HG03095 (cell line): ENCODE results near the gene OR5B21.

Source experiments
- ATAC-seq: cut with Tn5 transposase; IDR thresholded peaks from one replicate; pipeline ENCODE4 v1.9.1; 2021; ENCODE audit warnings: moderate library complexity; ENCODE audit not compliant: unreplicated experiment

The OR5B21 gene

DNA sequence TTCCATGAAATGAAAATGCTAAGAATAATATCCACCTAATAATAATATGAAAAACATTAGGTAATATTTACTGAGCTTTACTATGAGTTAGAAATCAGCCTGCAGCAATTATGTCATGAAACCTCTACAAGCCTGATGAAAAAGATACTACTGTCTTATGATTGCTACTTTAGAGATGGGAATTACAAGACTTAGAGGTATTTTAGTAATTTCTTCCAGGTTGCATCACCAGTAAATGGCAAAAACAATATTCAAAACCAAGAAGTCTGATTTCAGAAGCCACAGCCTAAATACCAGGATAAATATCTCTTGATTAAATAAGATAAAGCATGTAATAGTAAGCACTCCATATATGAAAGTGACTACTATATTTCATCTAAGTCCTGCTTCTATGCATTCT lies 13.8 kb downstream of the OR5B21 start:
- ATAC-seq, result no peak

DNA sequence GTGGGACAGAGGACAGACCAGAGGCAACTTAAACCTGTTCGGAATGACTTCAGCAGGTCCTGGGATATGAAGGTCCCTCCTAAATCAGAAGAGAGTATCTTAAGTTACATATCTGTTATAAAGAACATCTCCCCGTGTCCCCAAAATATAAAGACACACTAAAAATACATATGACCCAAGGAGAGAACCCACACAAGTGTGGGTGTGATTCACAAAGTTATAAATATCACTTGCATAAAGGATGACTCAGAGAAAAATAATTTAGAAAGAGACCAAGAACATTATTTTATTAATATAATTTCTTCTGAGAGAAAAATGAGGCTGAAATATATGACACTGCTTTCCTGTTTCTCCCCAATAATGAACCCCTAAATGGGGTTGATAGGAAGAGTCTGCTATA lies 14.2 kb downstream of the OR5B21 start:
- ATAC-seq, result no peak

DNA sequence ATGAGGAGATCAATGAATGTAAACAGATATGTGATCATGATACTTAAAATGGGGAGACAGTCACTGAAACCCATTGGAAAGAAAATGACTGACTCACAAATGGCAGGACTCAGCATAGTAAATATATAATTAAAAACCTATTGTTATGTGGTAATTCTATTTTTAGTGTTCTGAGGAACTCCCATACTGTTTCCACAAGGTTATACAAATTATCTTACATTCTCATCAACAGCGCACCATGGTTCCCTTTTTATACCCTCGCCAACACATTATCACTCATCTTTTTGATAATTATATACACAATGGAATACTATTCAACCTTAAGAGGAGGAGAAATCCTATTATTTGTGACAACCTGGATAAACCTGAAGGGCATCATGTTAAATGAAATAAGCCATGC lies 17.1 kb downstream of the OR5B21 start:
- ATAC-seq, result no peak

DNA sequence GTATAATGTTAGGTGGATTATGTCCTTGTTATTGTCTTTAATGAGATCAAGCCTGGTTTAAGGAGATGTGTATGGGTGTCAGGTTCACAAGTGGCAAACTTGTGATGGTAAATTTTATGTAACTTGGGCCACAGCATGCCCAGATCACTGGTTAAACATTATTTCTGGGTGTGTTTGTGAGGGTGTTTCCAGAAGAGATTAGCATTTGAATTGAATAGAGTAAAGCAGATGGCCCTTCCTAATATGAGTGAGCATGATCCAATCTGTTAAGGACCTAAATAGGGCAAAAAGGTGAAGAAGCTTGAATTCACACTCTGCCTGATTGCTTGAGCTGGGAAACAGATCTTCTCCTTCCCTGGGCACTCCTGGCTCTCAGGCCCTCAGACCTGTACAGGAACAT lies 20.7 kb downstream of the OR5B21 start:
- ATAC-seq, result no peak

DNA sequence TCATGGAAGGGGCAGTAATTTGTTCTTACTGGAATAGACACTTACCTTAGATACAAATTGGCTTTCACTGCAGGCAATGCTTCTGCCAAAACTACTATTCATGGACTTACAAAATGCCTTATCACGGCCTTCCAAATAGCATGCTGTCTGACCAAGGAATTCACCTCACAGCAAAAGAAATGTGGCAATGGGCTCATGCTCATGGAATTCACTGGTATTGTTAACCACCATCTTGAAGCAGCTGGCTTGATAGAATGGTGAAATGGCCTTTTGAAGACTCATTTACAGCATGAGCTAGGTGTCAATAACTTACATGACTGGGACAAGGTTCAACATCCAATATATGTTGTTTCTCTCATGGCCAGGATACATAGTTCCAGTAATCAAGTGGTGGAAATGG lies 21.9 kb downstream of the OR5B21 start:
- no peak for ATAC-seq

DNA sequence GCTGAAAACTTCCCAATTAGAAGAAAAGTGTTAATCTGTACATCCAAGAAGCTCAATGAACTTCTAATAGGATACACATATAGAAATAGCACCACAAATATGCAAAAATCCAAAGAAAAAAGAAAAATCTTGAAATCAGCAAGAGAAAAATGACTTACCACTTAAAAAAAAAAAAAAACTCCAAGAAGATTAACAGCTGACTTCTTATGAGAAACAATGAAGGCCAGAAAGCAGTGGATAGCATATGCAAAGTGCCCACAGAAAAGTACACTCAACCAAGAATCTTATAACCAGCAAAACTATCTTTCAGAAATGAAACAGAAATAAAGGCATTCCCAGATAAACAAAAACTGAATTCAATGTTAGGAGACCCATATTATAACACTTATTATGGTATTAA lies 36.0 kb downstream of the OR5B21 start:
- no peak for ATAC-seq

DNA sequence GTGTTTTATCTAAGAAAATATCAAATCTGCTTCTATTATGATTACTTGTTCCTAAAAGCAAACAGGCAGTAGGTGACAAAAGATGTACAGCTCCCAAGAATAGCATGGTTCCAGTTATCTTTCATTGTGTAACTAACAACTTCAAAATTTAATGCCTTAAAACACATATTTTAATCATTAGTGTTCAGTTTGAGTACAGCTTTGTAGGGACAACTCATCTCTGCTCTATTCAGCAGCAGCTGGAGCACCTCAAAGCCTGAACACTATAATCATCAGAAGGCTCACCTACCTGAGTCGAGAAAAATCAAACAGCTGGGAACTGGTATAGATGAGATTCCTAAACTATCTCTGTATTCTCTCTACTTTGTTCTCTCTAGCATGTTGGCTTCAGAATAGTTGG lies 41.6 kb downstream of the OR5B21 start:
- ATAC-seq, result no peak

DNA sequence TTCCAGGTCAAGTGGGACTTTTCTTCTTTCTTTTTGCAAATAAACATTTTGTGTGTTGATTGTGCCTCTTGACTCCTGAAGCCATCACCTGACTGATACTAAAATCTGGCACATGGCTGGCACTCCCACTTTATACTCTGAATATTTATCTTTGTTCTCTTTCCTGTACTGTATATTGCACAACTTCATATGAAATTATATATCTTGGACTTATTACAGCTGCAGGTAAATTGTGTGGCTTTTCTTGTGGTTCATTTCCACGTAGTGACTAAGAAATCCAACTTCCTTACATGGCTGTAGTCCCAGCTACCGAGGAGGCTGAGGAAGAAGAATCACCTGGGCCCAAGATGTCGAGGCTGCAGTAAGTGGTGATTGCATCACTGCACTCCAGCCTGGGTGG lies 42.2 kb downstream of the OR5B21 start:
- no peak for ATAC-seq
